ENCODE data around the gene CIITA.
"Not testable (repeated sequence)": the region's sequence is repeated elsewhere in the genome, so short reads cannot be mapped to it uniquely, and the experiment has no call there.

Gene CIITA

GRCh38 chr16:10949424-10949970, 72.5 kb downstream of the CIITA start:
- DNase-seq (ENCODE audit: low spot score): peak; percentile 65

- DNase-seq (ENCODE audit: low spot score): peak; percentile 42
These were observed 73.4 kb downstream of the CIITA start for GRCh38 chr16:10950393-10950792.

- no peak for DNase-seq (ENCODE audit: low spot score)
These were observed 74.0 kb downstream of the CIITA start for GRCh38 chr16:10951026-10951425.

- DNase-seq (ENCODE audit: low spot score): no peak
These were observed 77.9 kb downstream of the CIITA start for GRCh38 chr16:10954903-10955302.

GRCh38 chr16:10957771-10958482, 80.9 kb downstream of the CIITA start:
- no peak for DNase-seq (ENCODE audit: low spot score)

- DNase-seq (ENCODE audit: low spot score): no peak
These were observed 82.2 kb downstream of the CIITA start for GRCh38 chr16:10959161-10959560.

GRCh38 chr16:10961231-10961630, 84.2 kb downstream of the CIITA start:
- DNase-seq (ENCODE audit: low spot score): peak; percentile 81

GRCh38 chr16:10964039-10964890, 87.3 kb downstream of the CIITA start:
- peak; percentile 81 for DNase-seq (ENCODE audit: low spot score)

- no peak for DNase-seq (ENCODE audit: low spot score)
These were observed 87.9 kb downstream of the CIITA start for GRCh38 chr16:10964891-10965326.

- DNase-seq (ENCODE audit: low spot score): no peak
These were observed 88.5 kb downstream of the CIITA start for GRCh38 chr16:10965440-10966061.

GRCh38 chr16:10966129-10966528, 89.1 kb downstream of the CIITA start:
- no peak for DNase-seq (ENCODE audit: low spot score)

GRCh38 chr16:10966559-10966958, 89.6 kb downstream of the CIITA start:
- DNase-seq (ENCODE audit: low spot score): not testable (repeated sequence)

- no peak for DNase-seq (ENCODE audit: low spot score)
These were observed 91.0 kb downstream of the CIITA start for GRCh38 chr16:10967986-10968385.

GRCh38 chr16:10968498-10968897, 91.5 kb downstream of the CIITA start:
- no peak for DNase-seq (ENCODE audit: low spot score)

GRCh38 chr16:10969615-10970014, 92.6 kb downstream of the CIITA start:
- DNase-seq (ENCODE audit: low spot score): no peak

GRCh38 chr16:10970065-10970464, 93.1 kb downstream of the CIITA start:
- DNase-seq (ENCODE audit: low spot score): no peak

- DNase-seq (ENCODE audit: low spot score): peak; percentile 76
These were observed 94.6 kb downstream of the CIITA start for GRCh38 chr16:10971560-10971961.

GRCh38 chr16:10972108-10972818, 95.3 kb downstream of the CIITA start:
- no peak for DNase-seq (ENCODE audit: low spot score)

- DNase-seq (ENCODE audit: low spot score): no peak
These were observed 95.9 kb downstream of the CIITA start for GRCh38 chr16:10972819-10973464.

- no peak for DNase-seq (ENCODE audit: low spot score)
These were observed 99.6 kb downstream of the CIITA start for GRCh38 chr16:10976634-10977033.

GRCh38 chr16:10978124-10978523, 101.1 kb downstream of the CIITA start:
- DNase-seq (ENCODE audit: low spot score): no peak

Data from kidney tubule cell (primary cell).